ENCODE results near the gene SP140L. TPM values are rescaled to one million over a fixed set of nuclear protein-coding genes. Genes with fewer than 3 reads are reported as not detected.

Gene SP140L
- polyA plus RNA-seq, 1 experiment = 13.4 TPM

DNA sequence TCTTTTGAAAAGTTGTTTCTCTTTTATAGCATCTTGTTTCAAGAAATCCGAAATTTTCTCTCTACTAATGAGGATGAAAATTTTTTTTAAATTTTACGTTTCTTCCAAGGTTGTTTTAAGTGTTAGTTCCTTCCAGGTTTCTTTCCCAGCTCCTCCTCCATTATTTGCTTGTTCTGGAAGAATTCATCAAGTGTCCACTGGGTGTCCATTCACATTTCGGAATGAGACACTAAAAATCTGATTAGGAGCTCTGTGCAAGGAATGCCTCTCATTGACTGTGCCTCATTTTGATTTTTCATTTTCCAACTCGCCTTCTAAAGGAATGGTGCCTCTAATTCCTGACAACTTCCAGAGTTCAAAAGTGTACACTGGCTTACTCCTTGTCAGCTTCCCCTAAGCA lies 95.2 kb downstream of the SP140L start:
- no peak overlapping the region for H3K4me3 ChIP-seq (ENCODE audit: low read depth, low read length)
- TF ChIP-seq CTCF (IDR thresholded peaks at IDR 0.05; ENCODE audit: low read depth, low read length) = no peak
- DNase-seq (ENCODE audit: low read depth, low spot score) = no peak
- H3K27me3 ChIP-seq (ENCODE audit: control insufficient read depth, insufficient read depth, low read length) = no peaks in the 10 kb centered on the region
- H3K27ac ChIP-seq (ENCODE audit: low read depth, low read length) = no peak overlapping the region
- POLR2A ChIA-PET = no interaction called here
- CTCF ChIA-PET = interaction anchor here (1.4 kb wide), 1 partner anchor 377 kb away, joined by 4 read pairs; no protein-coding TSS in a partner anchor
- H3K9me3 ChIP-seq (ENCODE audit: control insufficient read depth, insufficient read depth, low read length) = no peaks in the 10 kb centered on the region

DNA sequence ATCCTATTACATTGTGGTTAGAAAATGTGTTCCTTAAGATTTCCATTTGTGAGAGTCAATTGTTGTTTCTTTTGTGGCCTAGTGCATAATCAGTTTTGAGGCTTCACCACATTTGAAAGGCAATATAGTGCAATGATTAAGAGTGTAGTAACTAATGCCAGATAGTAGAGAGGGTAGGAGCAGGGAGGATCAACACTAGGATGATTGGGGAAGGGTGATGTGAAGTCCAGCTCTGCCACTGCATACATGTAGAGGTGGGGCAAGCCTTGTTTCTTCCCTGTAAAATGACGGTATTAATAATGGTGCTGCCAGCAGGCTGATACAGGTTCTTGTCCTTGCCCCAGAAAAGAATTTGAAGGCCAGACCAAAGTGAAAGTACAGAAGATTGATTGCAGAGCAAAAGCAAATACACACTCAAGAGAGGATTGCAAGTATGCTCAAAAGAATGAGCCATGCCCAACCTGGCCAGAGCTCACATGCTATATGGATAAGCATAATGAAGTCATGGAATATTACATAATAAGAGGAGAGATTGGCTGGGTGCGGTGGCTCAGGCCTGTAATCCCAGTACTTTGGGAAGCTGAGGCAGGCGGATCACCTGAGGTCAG lies 97.0 kb downstream of the SP140L start:
- peaks cover 5% of the 10 kb centered on the region for H3K9me3 ChIP-seq (ENCODE audit: control insufficient read depth, insufficient read depth, low read length)
- no peak overlapping the region for H3K27ac ChIP-seq (ENCODE audit: low read depth, low read length)
- no peaks in the 10 kb centered on the region for H3K27me3 ChIP-seq (ENCODE audit: control insufficient read depth, insufficient read depth, low read length)
- ChIA-PET CTCF (no interaction called here), POLR2A (no interaction called here)
- DNase-seq (ENCODE audit: low read depth, low spot score) = no peak
- TF ChIP-seq CTCF (IDR thresholded peaks at IDR 0.05; ENCODE audit: low read depth, low read length) = no peak
- H3K4me3 ChIP-seq (ENCODE audit: low read depth, low read length) = no peak overlapping the region

GRCh38 chr2:230425377-230425776 lies 98.4 kb downstream of the SP140L start:
- CTCF ChIA-PET = no interaction called here
- DNase-seq (ENCODE audit: low read depth, low spot score) = no peak
- Histone ChIP-seq H3K4me3 (ENCODE audit: low read depth, low read length) (no peak overlapping the region), H3K27ac (ENCODE audit: low read depth, low read length) (no peak overlapping the region), H3K9me3 (ENCODE audit: control insufficient read depth, insufficient read depth, low read length) (peaks cover 8% of the 10 kb centered on the region), H3K27me3 (ENCODE audit: control insufficient read depth, insufficient read depth, low read length) (no peaks in the 10 kb centered on the region)
- POLR2A ChIA-PET = no interaction called here
- no peak for TF ChIP-seq CTCF (IDR thresholded peaks at IDR 0.05; ENCODE audit: low read depth, low read length)

GRCh38 chr2:230429513-230429912 lies 102.5 kb downstream of the SP140L start:
- no peak overlapping the region for H3K27ac ChIP-seq (ENCODE audit: low read depth, low read length)
- no peak for DNase-seq (ENCODE audit: low read depth, low spot score)
- TF ChIP-seq CTCF (IDR thresholded peaks at IDR 0.05; ENCODE audit: low read depth, low read length) = no peak
- H3K4me3 ChIP-seq (ENCODE audit: low read depth, low read length) = no peak overlapping the region
- peaks cover 8% of the 10 kb centered on the region for H3K9me3 ChIP-seq (ENCODE audit: control insufficient read depth, insufficient read depth, low read length)
- H3K27me3 ChIP-seq (ENCODE audit: control insufficient read depth, insufficient read depth, low read length) = no peaks in the 10 kb centered on the region
- CTCF ChIA-PET = interaction anchor here (0.5 kb wide), 1 partner anchor 158 kb away, joined by 3 read pairs; no protein-coding TSS in a partner anchor
- POLR2A ChIA-PET = no interaction called here

DNA sequence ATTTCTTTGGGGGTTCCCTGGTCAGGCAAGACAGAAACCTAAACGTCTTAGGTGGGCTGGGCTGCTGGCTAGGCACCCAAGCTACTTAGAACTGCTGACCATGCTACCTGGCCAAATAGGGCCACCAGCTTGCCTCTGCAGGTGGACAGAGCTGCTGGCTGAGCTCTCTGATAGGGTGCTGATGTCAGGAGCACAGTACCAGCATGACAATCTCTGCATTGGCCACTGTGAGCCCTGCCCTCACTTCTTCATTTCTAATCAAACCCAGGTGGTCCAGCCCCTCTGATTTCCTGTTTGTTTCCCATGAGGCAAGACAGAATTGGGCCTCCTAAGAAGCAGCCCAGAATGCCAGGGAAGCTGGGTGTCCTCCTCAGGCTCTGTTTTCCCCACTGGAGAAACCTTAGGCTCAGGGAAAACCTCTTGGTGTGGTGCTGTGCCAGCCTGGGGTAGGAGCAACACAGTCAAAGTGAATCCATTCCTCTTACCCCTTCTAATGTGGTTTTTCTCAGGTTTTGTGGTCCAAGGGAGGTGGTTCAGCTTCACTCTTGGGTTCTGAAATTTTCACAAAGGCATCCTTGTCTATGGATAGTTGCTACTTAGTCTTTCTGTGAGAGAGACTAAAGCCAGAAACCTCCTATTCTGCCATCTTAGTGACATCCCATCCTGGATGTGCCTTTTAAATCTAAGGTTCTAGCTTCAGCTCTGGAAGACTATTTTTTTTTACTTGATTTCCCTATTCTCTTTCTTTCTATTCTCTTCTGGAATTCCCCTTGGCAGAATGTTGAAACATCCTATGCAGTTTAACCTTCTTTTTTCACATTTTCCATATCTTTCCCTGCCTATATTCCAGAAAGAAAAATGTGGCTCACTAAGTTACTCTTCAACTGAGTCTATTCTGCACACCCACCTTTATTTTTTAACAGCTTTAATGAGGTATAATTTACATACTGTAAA lies 104.2 kb downstream of the SP140L start:
- Histone ChIP-seq H3K4me3 (ENCODE audit: low read depth, low read length) (no peak overlapping the region), H3K9me3 (ENCODE audit: control insufficient read depth, insufficient read depth, low read length) (peaks cover 8% of the 10 kb centered on the region), H3K27ac (ENCODE audit: low read depth, low read length) (no peak overlapping the region), H3K27me3 (ENCODE audit: control insufficient read depth, insufficient read depth, low read length) (no peaks in the 10 kb centered on the region)
- TF ChIP-seq CTCF (IDR thresholded peaks at IDR 0.05; ENCODE audit: low read depth, low read length) = no peak
- CTCF ChIA-PET = no interaction called here
- no peak for DNase-seq (ENCODE audit: low read depth, low spot score)
- POLR2A ChIA-PET = no interaction called here
